Upper lobe of left lung (tissue), 6 donors: ENCODE data around the gene ATF7. TPM values are rescaled to one million over a fixed set of nuclear protein-coding genes. Genes with fewer than 3 reads are reported as not detected.
"Not testable (repeated sequence)": the region's sequence is repeated elsewhere in the genome, so short reads cannot be mapped to it uniquely, and the experiment has no call there.

Source experiments
- ATAC-seq, 2 donors: fragments of 200-7000 bp; cut with Tn5 transposase; one replicate each; pipeline ENCODE4 v1.9.1; 2022; ENCODE audit warnings: mild to moderate bottlenecking in 2 of 2, moderate library complexity in 2 of 2; ENCODE audit not compliant: low FRiP score in 2 of 2
- DNase-seq, 2 donors: peaks; one replicate each; pipeline ENCODE4 v3.0.0-alpha.2; 2019 to 2020
- H3K27ac ChIP-seq, 4 donors: fragments of 200-600 bp; sonication (generic); one replicate each; pipeline ENCODE4 v1.5.1; 2016 to 2019
- H3K27me3 ChIP-seq, 4 donors: fragments of 200-600 bp; sonication (generic); one replicate each; pipeline ENCODE4 v1.5.1; 2017 to 2019
- H3K36me3 ChIP-seq, 4 donors: fragments of 200-600 bp; sonication (generic); one replicate each; pipeline ENCODE4 v1.5.1; 2016 to 2019
- H3K4me1 ChIP-seq, 4 donors: fragments of 200-600 bp; sonication (generic); one replicate each; pipeline ENCODE4 v1.5.1; 2018 to 2019
- H3K4me3 ChIP-seq, 4 donors: fragments of 200-600 bp; sonication (generic); one replicate each; pipeline ENCODE4 v1.5.1; 2017 to 2019; ENCODE audit warnings: mild to moderate bottlenecking in 2 of 4, moderate library complexity in 1 of 4
- H3K9me3 ChIP-seq, 4 donors: fragments of 200-600 bp; sonication (generic); one replicate each; pipeline ENCODE4 v1.5.1; 2018 to 2019
- CTCF ChIP-seq, 6 experiments: fragments of 450-650 bp in 4 of 6; fragments of 200-600 bp in 2 of 6; sonication (generic) in 2 of 6; IDR thresholded peaks; one replicate each; pipeline ENCODE4 v1.5.1; 2016 to 2019; ENCODE audit warnings: antibody characterized with exemption in 6 of 6
- EP300 ChIP-seq, 4 donors: sonication (generic); formaldehyde crosslinking; IDR thresholded peaks; one replicate each; pipeline ENCODE4 v1.5.1; 2017; ENCODE audit warnings: antibody characterized with exemption in 4 of 4, control low read depth in 2 of 4
- POLR2A ChIP-seq, 4 donors: fragments of 450-650 bp; IDR thresholded peaks; one replicate each; pipeline ENCODE4 v1.5.1; 2016 to 2017; ENCODE audit warnings: antibody characterized with exemption in 4 of 4, mild to moderate bottlenecking in 2 of 4
- POLR2AphosphoS5 ChIP-seq, 2 donors: sonication (generic); formaldehyde crosslinking; IDR thresholded peaks; one replicate each; pipeline ENCODE4 v1.5.1; 2017; ENCODE audit warnings: antibody characterized with exemption in 2 of 2
- WGBS, 2 donors: methylation state at CpG; one replicate each; pipeline ENCODE4 v1.1.5; 2017 to 2018; 5-methylcytosine and 5-hydroxymethylcytosine counted together
- total RNA-seq, 6 donors: library from RNA; depleted of rRNA in 4 of 6; stranded (reverse); fragments of >200 nt in 4 of 6; gene quantifications; one replicate each; pipeline versions ENCODE4 v1.1.0 to v1.2.1, GENCODE V29; 2016 to 2021
- donor health status: DM: no; HTN: no; CAD: no; lungs with moderate emphysema.
- donor health status: DM: no; HTN: yes; CAD: no; lungs with severe emphysema.

ATF7 gene
- total RNA-seq, 6 donors from 2014 or later, result 23.4 to 48.9 (median 41.2) TPM

GRCh38 chr12:53645165-53645564 is 19.0 kb upstream of the ATF7 start:
- DNase-seq (no peak), ATAC-seq (no peak)
- H3K4me3 ChIP-seq, result no peak overlapping the region
- H3K36me3 ChIP-seq, result no peaks in the 10 kb centered on the region
- 77 to 88% methylated on average over 3 of the region's 3 CpGs for WGBS, 2 donors
- H3K27ac ChIP-seq, result no peak overlapping the region
- no peak for TF ChIP-seq POLR2AphosphoS5 (IDR thresholded peaks at IDR 0.05)
- TF ChIP-seq EP300 (IDR thresholded peaks at IDR 0.05), result no peak
- no peak for TF ChIP-seq CTCF (IDR thresholded peaks at IDR 0.05)
- no peak for TF ChIP-seq POLR2A (IDR thresholded peaks at IDR 0.05)
- H3K9me3 ChIP-seq, result no peaks in the 10 kb centered on the region
- H3K27me3 ChIP-seq, result no peaks in the 10 kb centered on the region
- H3K4me1 ChIP-seq, result no peaks in the 10 kb centered on the region

- 63 to 85% methylated on average over 3 of the region's 3 CpGs for WGBS, 2 donors
- DNase-seq (no peak), ATAC-seq (no peak)
- no peaks in the 10 kb centered on the region for H3K27me3 ChIP-seq
- no peak for TF ChIP-seq POLR2AphosphoS5 (IDR thresholded peaks at IDR 0.05)
- no peak for TF ChIP-seq POLR2A (IDR thresholded peaks at IDR 0.05)
- no peak for TF ChIP-seq EP300 (IDR thresholded peaks at IDR 0.05)
- TF ChIP-seq CTCF (IDR thresholded peaks at IDR 0.05), result no peak
- H3K9me3 ChIP-seq, result no peaks in the 10 kb centered on the region
- no peaks in the 10 kb centered on the region for H3K36me3 ChIP-seq
- no peaks in the 10 kb centered on the region for H3K4me1 ChIP-seq
- H3K4me3 ChIP-seq, result no peak overlapping the region
- H3K27ac ChIP-seq, result no peak overlapping the region
Observed at GRCh38 chr12:53644133-53644532, 18.0 kb upstream of the ATF7 start.

GRCh38 chr12:53643232-53643979 is 17.2 kb upstream of the ATF7 start:
- TF ChIP-seq EP300 (IDR thresholded peaks at IDR 0.05) (no peak), POLR2A (IDR thresholded peaks at IDR 0.05) (no peak), POLR2AphosphoS5 (IDR thresholded peaks at IDR 0.05) (no peak), CTCF (IDR thresholded peaks at IDR 0.05) (no peak)
- no peak overlapping the region for H3K4me3 ChIP-seq
- no peak for DNase-seq
- 67 to 77% methylated on average over 5 of the region's 5 CpGs for WGBS, 2 donors
- H3K27ac ChIP-seq, result no peak overlapping the region
- H3K36me3 ChIP-seq, result no peaks in the 10 kb centered on the region
- H3K4me1 ChIP-seq, result no peaks in the 10 kb centered on the region
- ATAC-seq, result no peak
- no peaks in the 10 kb centered on the region for H3K9me3 ChIP-seq
- no peaks in the 10 kb centered on the region for H3K27me3 ChIP-seq

GRCh38 chr12:53638057-53638456 is 11.9 kb upstream of the ATF7 start:
- DNase-seq (no peak), ATAC-seq (no peak)
- Histone ChIP-seq H3K4me1 (no peaks in the 10 kb centered on the region), H3K27me3 (no peaks in the 10 kb centered on the region), H3K27ac (no peak overlapping the region), H3K9me3 (no peaks in the 10 kb centered on the region), H3K4me3 (no peak overlapping the region), H3K36me3 (no peaks in the 10 kb centered on the region)
- WGBS, 2 donors, result 93 to 100% methylated on average over 2 of the region's 2 CpGs
- TF ChIP-seq POLR2A (IDR thresholded peaks at IDR 0.05), result no peak
- TF ChIP-seq EP300 (IDR thresholded peaks at IDR 0.05), result no peak
- TF ChIP-seq CTCF (IDR thresholded peaks at IDR 0.05), result no peak

- DNase-seq, result no peak
- no peak for ATAC-seq
- no peak overlapping the region for H3K27ac ChIP-seq
- no peaks in the 10 kb centered on the region for H3K27me3 ChIP-seq
- H3K36me3 ChIP-seq, result no peaks in the 10 kb centered on the region
- no peaks in the 10 kb centered on the region for H3K9me3 ChIP-seq
- no peak overlapping the region for H3K4me3 ChIP-seq
- 40 to 57% methylated on average over 2 of the region's 2 CpGs for WGBS, 2 donors
- H3K4me1 ChIP-seq, result no peaks in the 10 kb centered on the region
- TF ChIP-seq EP300 (IDR thresholded peaks at IDR 0.05), result no peak
- no peak for TF ChIP-seq POLR2A (IDR thresholded peaks at IDR 0.05)
- no peak for TF ChIP-seq POLR2AphosphoS5 (IDR thresholded peaks at IDR 0.05)
- no peak for TF ChIP-seq CTCF (IDR thresholded peaks at IDR 0.05)
Observed at GRCh38 chr12:53636641-53637040, 10.5 kb upstream of the ATF7 start.

- H3K27ac ChIP-seq, ATAC-seq, H3K9me3 ChIP-seq, DNase-seq, H3K27me3 ChIP-seq, H3K4me1 ChIP-seq, H3K4me3 ChIP-seq, H3K36me3 ChIP-seq: not testable (repeated sequence)
Observed at GRCh38 chr12:53635708-53636107, 9.5 kb upstream of the ATF7 start.
